OCI-LY3 (cell line): ENCODE results near the gene KCTD2.

Experiments
- CTCF ChIP-seq: fragments of 200-600, 300-600 bp; sonication (generic); IDR thresholded peaks from 2 replicates; pipeline ENCODE4 v1.5.1; 2014; ENCODE audit warnings: antibody characterized with exemption, low read length, low read depth
- EZH2phosphoT487 ChIP-seq: fragments of 200-600 bp; shearing (Covaris generic); IDR thresholded peaks from 2 replicates; pipeline ENCODE4 v1.6.1; 2018; ENCODE audit warnings: antibody characterized with exemption, mixed run types, low read depth

GRCh38 chr17:75001915-75002843 lies 44.8 kb upstream of the KCTD2 start:
- no peak for TF ChIP-seq CTCF
- TF ChIP-seq EZH2phosphoT487 = no peak
